Mesendoderm (in vitro differentiated cells): ENCODE measurements around the gene YDJC.

ENCODE experiments used
- DNase-seq: peaks from one replicate; pipeline ENCODE4 v3.0.0; 2013
- H2AK5ac ChIP-seq: 2 replicates; pipeline ENCODE4 v1.6.1; 2013; ENCODE audit warnings: low read length, inconsistent platforms
- H2BK120ac ChIP-seq: 2 replicates; pipeline ENCODE4 v1.6.1; 2013; ENCODE audit warnings: low read depth, mild to moderate bottlenecking, low read length, moderate library complexity, mixed read lengths
- H2BK15ac ChIP-seq: replicated peaks from 2 replicates; pipeline ENCODE4 v1.6.1; 2013; ENCODE audit warnings: low read depth, mild to moderate bottlenecking, moderate library complexity
- H2BK5ac ChIP-seq: 2 replicates; pipeline ENCODE4 v1.6.1; 2013; ENCODE audit warnings: low read length, inconsistent platforms
- H3K18ac ChIP-seq: 2 replicates; pipeline ENCODE4 v1.6.1; 2013; ENCODE audit warnings: mild to moderate bottlenecking, low read length, mixed read lengths
- H3K23ac ChIP-seq: one replicate; pipeline ENCODE4 v1.6.1; 2013; ENCODE audit warnings: low read length
- H3K27ac ChIP-seq: 2 replicates; pipeline ENCODE4 v1.5.1; 2013; ENCODE audit warnings: low read depth, mild to moderate bottlenecking, inconsistent platforms, low read length, moderate library complexity
- H3K27me3 ChIP-seq: 2 replicates; pipeline ENCODE4 v1.6.1; 2013; ENCODE audit warnings: low read length, control low read depth, mild to moderate bottlenecking, inconsistent platforms; ENCODE audit not compliant: insufficient read depth, poor library complexity
- H3K36me3 ChIP-seq: 2 replicates; pipeline ENCODE4 v1.6.1; 2013; ENCODE audit warnings: low read length, inconsistent platforms; ENCODE audit not compliant: control insufficient read depth, insufficient read depth
- H3K4ac ChIP-seq: one replicate; pipeline ENCODE4 v1.6.1; 2013; ENCODE audit warnings: low read depth, mild to moderate bottlenecking, low read length, moderate library complexity
- H3K4me1 ChIP-seq: 2 replicates; pipeline ENCODE4 v1.6.1; 2013; ENCODE audit warnings: low read depth, low read length, inconsistent platforms; ENCODE audit not compliant: control insufficient read depth
- H3K4me2 ChIP-seq: 2 replicates; pipeline ENCODE4 v1.6.1; 2013; ENCODE audit warnings: low read length
- H3K4me3 ChIP-seq: 2 replicates; pipeline ENCODE4 v1.5.1; 2013; ENCODE audit warnings: mild to moderate bottlenecking, low read length
- H3K56ac ChIP-seq: one replicate; pipeline ENCODE4 v1.6.1; 2013; ENCODE audit warnings: low read length
- H3K79me1 ChIP-seq: 2 replicates; pipeline ENCODE4 v1.6.1; 2013; ENCODE audit warnings: low read length, inconsistent platforms
- H3K79me2 ChIP-seq: 2 replicates; pipeline ENCODE4 v1.6.1; 2013; ENCODE audit warnings: mild to moderate bottlenecking, low read length; ENCODE audit not compliant: control insufficient read depth, insufficient read depth
- H3K9ac ChIP-seq: 2 replicates; pipeline ENCODE4 v1.6.1; 2013; ENCODE audit warnings: low read length, inconsistent platforms
- H4K5ac ChIP-seq: one replicate; pipeline ENCODE4 v1.6.1; 2013; ENCODE audit warnings: low read length
- H4K8ac ChIP-seq: one replicate; pipeline ENCODE4 v1.6.1; 2013; ENCODE audit warnings: low read depth, mild to moderate bottlenecking, control low read depth, low read length, moderate library complexity
- WGBS: extraction: QIAGEN DNeasy Blood & Tissue Kit; methylation state at CpG from one replicate; pipeline ENCODE4 v1.1.7; 2013; ENCODE audit warnings: low lambda C conversion rate, missing lambda C conversion rate; ENCODE audit not compliant: insufficient coverage; ENCODE audit errors: extremely low coverage; 5-methylcytosine and 5-hydroxymethylcytosine counted together

YDJC gene

GRCh38 chr22:21624880-21625791, 4.7 kb downstream of the YDJC start:
- Histone ChIP-seq H2BK120ac (no peak overlapping the region), H3K79me2 (peaks cover 5% of the 10 kb centered on the region), H3K27me3 (no peaks in the 10 kb centered on the region), H3K27ac (no peak overlapping the region), H3K56ac (no peak overlapping the region), H3K18ac (no peak overlapping the region), H3K36me3 (no peaks in the 10 kb centered on the region), H3K4me3 (no peak overlapping the region), H4K5ac (no peak overlapping the region), H3K9ac (no peak overlapping the region), H3K4ac (no peak overlapping the region), H3K23ac (no peak overlapping the region), H2BK15ac (no peak overlapping the region), H3K4me2 (no peak overlapping the region), H2AK5ac (no peak overlapping the region), H4K8ac (no peak overlapping the region), H2BK5ac (no peak overlapping the region), H3K79me1 (peaks cover 25% of the 10 kb centered on the region), H3K4me1 (no peaks in the 10 kb centered on the region)
- no CpG with 5 or more reads among the region's 12 CpGs for WGBS
- no peak for DNase-seq

- H4K5ac ChIP-seq: no peak overlapping the region
- no peak overlapping the region for H3K4ac ChIP-seq
- DNase-seq: peak; percentile 60
- peaks cover 24% of the 10 kb centered on the region for H3K79me1 ChIP-seq
- no peak overlapping the region for H4K8ac ChIP-seq
- no peak overlapping the region for H2BK15ac ChIP-seq
- H3K27ac ChIP-seq: no peak overlapping the region
- no peak overlapping the region for H3K4me2 ChIP-seq
- H2AK5ac ChIP-seq: no peak overlapping the region
- no peak overlapping the region for H3K23ac ChIP-seq
- no peak overlapping the region for H2BK5ac ChIP-seq
- H2BK120ac ChIP-seq: no peak overlapping the region
- no peak overlapping the region for H3K18ac ChIP-seq
- H3K4me1 ChIP-seq: no peaks in the 10 kb centered on the region
- peaks cover 6% of the 10 kb centered on the region for H3K79me2 ChIP-seq
- no peak overlapping the region for H3K4me3 ChIP-seq
- H3K56ac ChIP-seq: no peak overlapping the region
- no peaks in the 10 kb centered on the region for H3K36me3 ChIP-seq
- no peak overlapping the region for H3K9ac ChIP-seq
- H3K27me3 ChIP-seq: no peaks in the 10 kb centered on the region
- WGBS: no CpG with 5 or more reads among the region's 8 CpGs
Measured at GRCh38 chr22:21624120-21624879, 5.5 kb downstream of the YDJC start.

GRCh38 chr22:21623648-21623970, 6.2 kb downstream of the YDJC start:
- H3K4me3 ChIP-seq: no peak overlapping the region
- no CpG with 5 or more reads among the region's 7 CpGs for WGBS
- H3K4me1 ChIP-seq: no peaks in the 10 kb centered on the region
- H3K27me3 ChIP-seq: no peaks in the 10 kb centered on the region
- no peak overlapping the region for H2BK15ac ChIP-seq
- no peak for DNase-seq
- no peak overlapping the region for H3K9ac ChIP-seq
- H4K8ac ChIP-seq: no peak overlapping the region
- H2AK5ac ChIP-seq: no peak overlapping the region
- H3K4me2 ChIP-seq: no peak overlapping the region
- H3K79me1 ChIP-seq: peaks cover 30% of the 10 kb centered on the region
- H3K23ac ChIP-seq: no peak overlapping the region
- no peak overlapping the region for H3K56ac ChIP-seq
- H2BK5ac ChIP-seq: no peak overlapping the region
- no peak overlapping the region for H2BK120ac ChIP-seq
- peaks cover 9% of the 10 kb centered on the region for H3K79me2 ChIP-seq
- H3K18ac ChIP-seq: no peak overlapping the region
- H3K27ac ChIP-seq: no peak overlapping the region
- H4K5ac ChIP-seq: no peak overlapping the region
- H3K4ac ChIP-seq: no peak overlapping the region
- H3K36me3 ChIP-seq: no peaks in the 10 kb centered on the region

GRCh38 chr22:21622919-21623647, 6.7 kb downstream of the YDJC start:
- no CpG with 5 or more reads among the region's 23 CpGs for WGBS
- Histone ChIP-seq H3K27me3 (no peaks in the 10 kb centered on the region), H3K18ac (no peak overlapping the region), H3K9ac (no peak overlapping the region), H2BK5ac (no peak overlapping the region), H4K8ac (no peak overlapping the region), H3K27ac (no peak overlapping the region), H2BK120ac (no peak overlapping the region), H3K23ac (no peak overlapping the region), H2BK15ac (no peak overlapping the region), H3K36me3 (no peaks in the 10 kb centered on the region), H3K4me2 (no peak overlapping the region), H2AK5ac (no peak overlapping the region), H3K56ac (no peak overlapping the region), H4K5ac (no peak overlapping the region), H3K79me2 (peaks cover 4% of the 10 kb centered on the region), H3K4me1 (no peaks in the 10 kb centered on the region), H3K4me3 (no peak overlapping the region), H3K4ac (no peak overlapping the region), H3K79me1 (peaks cover 25% of the 10 kb centered on the region)
- no peak for DNase-seq

GRCh38 chr22:21622011-21622918, 7.6 kb downstream of the YDJC start:
- no peak overlapping the region for H3K27ac ChIP-seq
- no peak for DNase-seq
- H3K4me2 ChIP-seq: no peak overlapping the region
- no peak overlapping the region for H3K9ac ChIP-seq
- H2AK5ac ChIP-seq: no peak overlapping the region
- no peak overlapping the region for H3K18ac ChIP-seq
- WGBS: no CpG with 5 or more reads among the region's 17 CpGs
- H3K27me3 ChIP-seq: no peaks in the 10 kb centered on the region
- H3K79me1 ChIP-seq: peaks cover 25% of the 10 kb centered on the region
- H3K79me2 ChIP-seq: peaks cover 4% of the 10 kb centered on the region
- no peak overlapping the region for H2BK120ac ChIP-seq
- no peak overlapping the region for H3K23ac ChIP-seq
- H4K5ac ChIP-seq: no peak overlapping the region
- no peaks in the 10 kb centered on the region for H3K36me3 ChIP-seq
- H3K4me1 ChIP-seq: no peaks in the 10 kb centered on the region
- no peak overlapping the region for H2BK5ac ChIP-seq
- no peak overlapping the region for H3K4ac ChIP-seq
- H3K56ac ChIP-seq: no peak overlapping the region
- no peak overlapping the region for H3K4me3 ChIP-seq
- no peak overlapping the region for H4K8ac ChIP-seq
- no peak overlapping the region for H2BK15ac ChIP-seq
